Measurements from ENCODE around the gene ZNF334.

DNA sequence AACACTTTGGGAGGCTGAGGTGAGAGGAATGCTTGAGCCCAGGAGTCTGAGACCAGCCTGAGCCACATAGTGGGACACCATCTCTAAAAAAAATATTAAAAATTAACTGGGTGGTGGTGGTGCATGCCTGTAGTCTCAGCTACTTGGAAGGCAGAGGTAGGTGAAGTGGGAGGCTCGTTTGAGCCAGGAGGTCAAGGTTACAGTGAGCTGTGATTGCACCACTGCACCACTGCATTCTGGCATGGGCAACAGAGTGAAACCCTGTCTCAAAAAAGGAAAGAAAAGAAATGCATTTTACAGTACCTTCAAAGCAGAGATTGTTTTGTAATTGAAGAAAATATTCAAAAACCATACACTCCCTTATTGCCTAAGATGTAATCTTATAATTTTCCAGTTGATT lies 30.6 kb upstream of the ZNF334 start:
- TF ChIP-seq CTCF (conservative IDR thresholded peaks at IDR 0.05), result no peak
- TF ChIP-seq ZFX (IDR thresholded peaks at IDR 0.05), result no peak
